Left cardiac atrium (tissue), 2 donors: ENCODE results near the gene SVIL. TPM values are rescaled to one million over a fixed set of nuclear protein-coding genes. Genes with fewer than 3 reads are reported as not detected.

ENCODE experiments used
- microRNA-seq, 2 donors: library from miRNA; unstranded; fragments of <30 nt; microRNA quantifications; one replicate each; pipeline ENCODE4 v1.2.0, GENCODE V29; 2020
- total RNA-seq, 2 donors: library from RNA; stranded (reverse); fragmentation: NEBNext Ultra II Directional; extraction: Animal tissue kit (Norgen Biotek cat#: 25700); gene quantifications; one replicate each; pipeline ENCODE4 v1.2.1, GENCODE V29; 2021
- donor health status: DM: no; HTN: yes; CAD: no; lungs with severe emphysema.
- donor health status: DM: yes; HTN: yes; CAD: no.

SVIL gene
- total RNA-seq, 2 donors from 2014 or later, result 203 to 250 TPM

Small RNA genes within 50 kb of the gene (microRNA-seq; reads per million reads assigned to microRNA genes)
- gene MIR604 (0 reads per million in 2 donors), gene MIR938 (0 reads per million in 2 donors)
